Measurements from ENCODE around the gene PARD3.

Gene PARD3

GRCh38 chr10:34606890-34607289 is 208.2 kb downstream of the PARD3 start:
- no peak for DNase-seq

DNA sequence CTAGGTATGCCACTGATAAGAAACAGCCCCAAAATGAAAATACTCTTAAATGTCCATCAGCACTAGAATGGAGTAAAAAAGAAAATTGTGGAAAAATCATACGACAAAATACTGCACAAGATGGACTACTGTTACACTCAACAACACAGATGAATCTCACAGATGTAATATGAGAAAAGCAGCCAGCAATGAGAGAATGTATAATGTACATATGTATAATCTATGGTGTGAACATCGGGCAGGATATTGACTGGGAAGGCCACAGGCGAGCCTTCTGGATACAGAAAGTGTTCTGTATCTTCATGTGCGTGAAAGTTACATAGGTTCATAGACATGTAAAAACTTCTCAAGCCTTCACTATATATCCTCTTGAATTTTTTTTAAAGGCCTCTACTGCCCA is 212.6 kb downstream of the PARD3 start:
- DNase-seq: no peak

DNA sequence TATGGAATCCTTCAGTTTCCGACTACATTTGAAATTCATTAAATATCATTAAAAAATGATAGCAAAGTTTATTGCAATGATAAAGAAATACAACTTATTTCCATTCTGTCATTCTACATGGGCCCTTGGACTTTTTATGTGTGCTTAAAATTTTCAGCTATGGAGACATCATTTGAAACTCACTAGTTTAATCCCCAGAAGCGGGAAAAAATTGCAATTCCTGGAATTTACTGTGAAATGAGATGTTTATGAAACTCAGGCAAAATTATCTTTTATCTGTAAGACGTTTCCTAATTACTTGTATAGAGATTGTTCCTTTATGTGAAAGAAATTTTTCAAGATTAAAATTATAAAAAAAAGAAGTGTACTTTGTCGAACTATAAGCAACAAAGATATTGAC is 213.4 kb downstream of the PARD3 start:
- DNase-seq: no peak

GRCh38 chr10:34599026-34599795 is 215.9 kb downstream of the PARD3 start:
- no peak for DNase-seq

- no peak for DNase-seq
Observed at GRCh38 chr10:34596351-34596750, 218.7 kb downstream of the PARD3 start.

DNA sequence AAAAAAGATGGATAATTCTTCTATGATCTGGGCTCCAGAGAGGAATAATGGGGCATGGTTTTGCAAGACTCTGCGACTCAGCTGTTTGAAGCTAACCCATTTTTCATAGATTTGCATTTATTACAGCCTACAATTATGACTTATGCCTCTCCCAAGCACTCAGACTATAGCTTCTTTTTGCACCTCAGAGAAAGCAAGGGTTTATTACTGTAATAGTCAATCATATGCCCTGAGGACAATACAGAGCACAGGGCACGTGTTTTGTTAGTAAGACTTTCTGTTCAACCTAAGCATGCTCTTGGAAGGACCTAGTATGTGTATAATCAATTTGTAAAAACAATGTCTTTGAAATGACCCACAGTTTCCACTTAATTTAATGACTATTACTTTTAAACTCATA is 221.2 kb downstream of the PARD3 start:
- no peak for DNase-seq

DNA sequence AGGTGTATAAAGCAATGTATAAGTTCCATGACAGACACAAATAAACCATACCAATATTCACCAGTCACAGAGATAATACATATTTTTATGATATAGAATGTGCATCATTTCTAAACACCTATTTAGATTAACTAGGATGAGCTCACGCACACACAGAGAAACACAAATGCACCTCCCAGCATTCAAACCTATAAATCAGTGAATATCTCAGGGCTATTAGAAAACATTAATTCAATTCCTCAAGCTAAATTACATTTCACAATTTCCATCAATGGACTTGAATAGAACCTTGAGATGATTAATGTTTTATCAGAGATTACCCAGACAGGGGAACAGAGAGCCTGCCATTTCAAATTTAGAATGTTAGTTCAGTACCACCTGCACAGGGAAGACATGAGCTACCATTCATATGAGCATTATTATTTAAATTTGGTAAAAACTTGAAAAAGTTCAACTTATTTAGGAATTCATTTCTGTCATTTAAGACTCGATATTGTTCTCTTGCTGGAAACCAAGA is 221.7 kb downstream of the PARD3 start:
- DNase-seq: no peak

- no peak for DNase-seq
Observed at GRCh38 chr10:34590793-34591192, 224.3 kb downstream of the PARD3 start.

GRCh38 chr10:34589275-34589674 is 225.8 kb downstream of the PARD3 start:
- DNase-seq: no peak

DNA sequence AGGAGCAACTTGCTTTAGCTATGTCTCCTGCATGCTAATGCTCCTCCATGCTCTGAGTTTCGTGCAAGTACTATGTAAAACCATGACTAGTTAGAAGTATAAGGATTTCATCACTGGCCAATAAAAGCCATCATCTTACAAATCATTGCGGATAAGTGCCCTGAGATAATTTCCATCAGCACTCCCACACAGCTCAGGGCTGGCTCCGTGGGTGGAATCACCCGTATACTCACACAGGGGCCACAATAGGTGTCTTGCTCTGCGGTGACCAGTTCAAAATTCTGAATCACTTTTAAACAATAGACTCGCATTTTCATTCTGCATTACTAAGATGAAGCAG is 227.4 kb downstream of the PARD3 start:
- no peak for DNase-seq

DNA sequence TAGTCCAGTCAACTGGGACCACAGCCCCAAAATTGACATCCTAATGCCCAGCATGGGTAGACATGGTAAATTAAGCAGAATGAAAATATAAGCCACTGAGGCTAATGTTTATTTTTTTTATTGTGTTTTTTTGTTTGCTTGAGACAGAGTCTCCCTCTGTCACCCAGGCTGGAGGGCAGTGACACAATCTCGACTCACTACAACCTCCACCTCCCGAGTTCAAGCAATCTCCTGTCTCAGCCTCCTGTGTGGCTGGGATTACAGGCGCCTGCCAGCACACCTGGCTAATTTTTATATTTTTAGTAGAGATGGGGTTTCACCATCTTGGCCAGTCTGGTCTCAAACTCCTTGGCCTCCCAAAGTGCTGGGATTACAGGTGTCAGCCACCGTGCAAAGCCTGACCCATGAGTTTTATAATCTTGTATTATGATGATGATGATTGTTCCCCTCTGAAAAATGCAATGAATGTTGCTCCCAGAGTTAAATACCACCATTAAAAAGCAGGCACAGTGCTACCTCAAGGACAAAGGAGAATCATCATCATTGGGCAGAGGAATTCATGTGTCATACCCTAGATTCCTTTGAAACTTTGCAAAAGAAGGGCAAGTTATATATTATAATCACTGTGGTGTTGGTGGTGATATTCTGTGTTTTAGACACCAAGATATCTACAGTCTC is 228.0 kb downstream of the PARD3 start:
- no peak for DNase-seq

DNA sequence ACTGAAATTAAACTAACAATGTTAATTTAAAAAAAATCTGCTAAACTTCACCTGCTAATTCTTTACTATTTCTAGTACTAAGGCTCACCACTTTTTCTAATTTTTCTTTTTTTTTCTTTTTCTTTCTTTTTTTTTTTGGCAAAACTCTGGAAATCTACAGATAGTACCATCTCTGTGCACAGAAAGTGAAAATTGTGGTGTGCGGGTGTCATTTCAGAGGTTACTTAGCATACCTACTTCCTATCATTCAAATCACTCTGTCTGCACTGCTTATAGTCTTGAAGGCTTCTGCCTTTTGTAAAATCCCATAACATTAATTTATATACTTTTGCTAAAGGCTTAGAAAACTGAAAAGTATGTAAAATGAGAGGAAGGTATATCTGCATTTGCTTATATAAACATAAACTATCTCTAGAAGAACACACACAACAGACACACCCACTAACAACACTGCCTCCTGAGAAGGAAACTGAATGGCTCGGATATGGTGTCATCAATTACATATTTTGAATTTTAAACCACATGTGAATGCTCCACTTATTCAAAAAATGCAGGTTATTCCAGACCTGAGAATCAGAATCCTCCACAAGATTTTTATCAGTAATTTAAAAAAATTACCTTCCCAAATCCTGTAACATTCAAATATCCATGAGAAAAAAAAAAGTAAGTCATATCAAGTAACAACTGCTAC is 229.5 kb downstream of the PARD3 start:
- DNase-seq: no peak

- no peak for DNase-seq
Observed at GRCh38 chr10:34584164-34584563, 230.9 kb downstream of the PARD3 start.

GRCh38 chr10:34581801-34582532 is 233.1 kb downstream of the PARD3 start:
- DNase-seq: no peak

DNA sequence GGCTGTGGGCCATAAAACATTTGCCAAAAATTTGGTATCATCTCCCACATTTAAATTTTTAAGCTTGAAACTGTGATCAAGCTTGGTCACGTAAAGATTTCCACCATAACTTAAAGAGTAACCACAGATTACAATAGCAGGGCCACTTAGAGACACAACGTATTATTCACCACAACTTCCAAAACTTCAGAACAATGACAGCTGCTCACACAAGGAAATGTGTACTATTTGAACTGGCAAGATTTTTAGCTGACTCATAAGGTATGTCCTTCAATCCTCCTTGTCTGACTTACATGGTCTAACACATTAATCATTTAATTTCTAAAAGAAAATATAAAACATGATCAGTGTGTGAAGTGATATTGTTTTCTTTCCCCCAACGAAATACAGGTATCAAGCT is 234.5 kb downstream of the PARD3 start:
- DNase-seq: no peak

DNA sequence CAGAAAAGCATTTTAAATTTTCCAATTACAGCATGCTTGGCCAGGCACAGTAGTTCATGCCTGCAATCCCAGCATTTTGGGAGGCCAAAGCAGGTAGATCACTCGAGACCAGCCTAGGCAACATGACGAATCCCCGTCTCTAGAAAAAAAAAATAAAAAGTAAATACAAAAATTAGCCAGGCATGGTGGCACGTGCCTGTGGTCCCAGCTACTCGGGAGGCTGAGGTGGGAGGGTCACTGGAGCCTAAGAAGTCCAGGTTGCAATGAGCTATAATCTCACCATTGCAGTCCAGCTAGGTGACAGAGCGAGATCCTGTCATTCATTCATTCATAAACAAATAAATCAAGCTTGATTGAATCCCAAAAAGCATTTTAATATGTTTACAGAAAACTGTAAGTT is 234.9 kb downstream of the PARD3 start:
- no peak for DNase-seq

GRCh38 chr10:34578468-34578867 is 236.6 kb downstream of the PARD3 start:
- DNase-seq: no peak

GRCh38 chr10:34576797-34577196 is 238.3 kb downstream of the PARD3 start:
- no peak for DNase-seq

DNA sequence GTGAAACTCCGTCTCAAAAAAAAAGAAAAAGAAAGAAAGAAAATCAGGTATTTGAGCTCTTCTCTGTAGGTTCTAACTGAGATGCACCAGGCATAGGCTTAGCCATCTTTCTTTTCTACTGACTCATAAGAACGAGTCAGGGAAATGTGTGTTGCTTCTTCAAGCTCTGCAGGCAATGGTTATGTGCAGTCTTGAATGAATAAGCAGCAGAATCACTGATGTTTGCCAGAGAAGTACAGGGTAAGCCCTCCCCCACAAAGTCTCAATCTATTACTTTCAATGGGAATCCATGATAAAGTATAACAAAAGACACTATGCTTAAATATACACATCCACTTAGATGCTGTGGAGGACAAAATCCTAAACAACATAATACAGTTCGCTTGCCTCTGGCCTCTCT is 239.2 kb downstream of the PARD3 start:
- no peak for DNase-seq

- DNase-seq: no peak
Observed at GRCh38 chr10:34574353-34574934, 240.7 kb downstream of the PARD3 start.

- no peak for DNase-seq
Observed at GRCh38 chr10:34570887-34571286, 244.2 kb downstream of the PARD3 start.

DNA sequence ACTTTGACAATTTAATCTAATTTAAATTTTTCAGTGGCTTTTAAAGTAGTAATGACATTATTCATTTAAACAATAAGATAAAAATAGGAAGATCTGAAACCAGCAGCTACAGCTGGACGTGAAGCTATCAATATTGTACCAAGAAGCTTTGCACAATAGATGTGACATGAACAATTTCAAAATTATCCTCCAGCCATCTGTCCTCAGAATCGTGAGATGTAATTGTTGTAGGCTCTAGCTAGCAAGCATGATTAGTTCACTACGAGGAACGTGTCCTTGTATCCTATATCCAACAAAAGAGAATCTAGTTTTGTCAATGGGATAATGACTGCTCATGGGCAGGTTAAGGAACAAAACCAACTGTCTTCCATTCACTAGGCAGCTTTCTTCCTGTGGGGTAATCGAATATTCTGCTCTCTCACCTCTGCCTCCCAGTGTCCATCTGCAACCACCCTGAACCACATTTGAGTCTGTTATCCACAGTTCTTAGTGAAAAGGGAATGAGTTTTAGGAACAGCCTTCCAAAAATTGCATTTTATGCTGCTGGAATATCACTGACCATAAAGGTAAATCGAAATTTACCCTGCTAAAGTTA is 247.3 kb downstream of the PARD3 start:
- DNase-seq: no peak

DNA sequence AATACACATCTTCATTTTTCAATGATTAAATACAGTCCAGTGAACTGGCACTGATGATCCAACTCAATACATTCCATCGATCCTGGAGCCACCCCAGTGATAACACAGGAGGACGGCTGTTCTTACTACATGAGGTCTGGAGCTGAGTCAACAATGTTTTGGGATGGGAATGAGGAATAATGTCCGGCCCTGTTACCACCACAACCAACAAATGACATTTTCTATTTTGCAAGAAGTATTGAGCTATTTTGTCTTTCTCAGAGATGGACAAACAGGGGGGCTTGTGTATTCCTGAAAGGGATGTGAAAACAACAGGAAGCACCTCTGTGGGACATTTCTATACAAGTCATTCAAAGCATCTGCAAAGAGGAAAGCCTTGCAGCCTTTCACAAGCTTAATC is 249.2 kb downstream of the PARD3 start:
- no peak for DNase-seq

Data from DMS153 (cell line).